HCT116 (cell line): ENCODE data around the gene VWA3B.

Source experiments
- CTCF ChIP-seq, 3 experiments: fragments of 200-600 bp in 1 of 3; sonication (generic) in 1 of 3; IDR thresholded peaks in 2 of 3; conservative IDR thresholded peaks in 1 of 3; 2 replicates each; pipeline ENCODE4 v1.5.1; 2012 to 2017; ENCODE audit warnings: low read depth in 2 of 3, low read length in 2 of 3, antibody characterized with exemption in 1 of 3, borderline replicate concordance in 1 of 3, control low read depth in 1 of 3, mild to moderate bottlenecking in 1 of 3, mixed read lengths in 1 of 3, mixed run types in 1 of 3, moderate library complexity in 1 of 3; ENCODE audit not compliant: insufficient read depth in 1 of 3
- EGR1 ChIP-seq: IDR thresholded peaks from 2 replicates; pipeline ENCODE4 v1.6.1; 2012; ENCODE audit warnings: low read depth
- EZH2 ChIP-seq: fragments of 200-600 bp; sonication (generic); IDR thresholded peaks from 2 replicates; pipeline ENCODE4 v1.6.1; 2017; ENCODE audit warnings: antibody characterized with exemption, mixed run types
- EZH2phosphoT487 ChIP-seq: fragments of 200-600 bp; IDR thresholded peaks from 2 replicates; pipeline ENCODE4 v1.6.1; 2018; ENCODE audit warnings: antibody characterized with exemption, borderline replicate concordance
- POLR2A ChIP-seq: IDR thresholded peaks from 2 replicates; pipeline ENCODE4 v1.7.0; 2011; ENCODE audit warnings: borderline replicate concordance; ENCODE audit not compliant: insufficient read depth, insufficient read length; ENCODE audit errors: extremely low read depth
- SP1 ChIP-seq: IDR thresholded peaks from 2 replicates; pipeline ENCODE4 v1.6.1; 2012; ENCODE audit warnings: low read depth
- TCF7L2 ChIP-seq: IDR thresholded peaks from 2 replicates; pipeline ENCODE4 v1.7.0; 2011; ENCODE audit warnings: borderline replicate concordance, inconsistent platforms; ENCODE audit not compliant: insufficient read depth, insufficient read length; ENCODE audit errors: extremely low read depth
- ZBTB33 ChIP-seq: IDR thresholded peaks from 2 replicates; pipeline ENCODE4 v1.6.1; 2011; ENCODE audit warnings: mild to moderate bottlenecking, low read length, moderate library complexity; ENCODE audit not compliant: insufficient replicate concordance; ENCODE audit errors: extremely low read depth

- TF ChIP-seq POLR2A (no peak), SP1 (no peak), CTCF (IDR thresholded peaks at IDR 0.05 in 2 of 3, conservative IDR thresholded peaks at IDR 0.05 in 1 of 3; ENCODE audit: borderline replicate concordance in 1 of 3, insufficient read depth in 1 of 3, low read depth in 2 of 3, low read length in 2 of 3) (no peak), TCF7L2 (no peak), EGR1 (no peak), ZBTB33 (no peak), EZH2 (no peak), EZH2phosphoT487 (no peak)
Measured at GRCh38 chr2:98187194-98187593, 100.2 kb downstream of the VWA3B start.
